Transverse colon (tissue), 4 donors: ENCODE results near the gene SLC52A3.
"Not testable (repeated sequence)": the region's sequence is repeated elsewhere in the genome, so short reads cannot be mapped to it uniquely, and the experiment has no call there.

ENCODE experiments used
- POLR2A ChIP-seq: fragments of 450-650 bp; IDR thresholded peaks from one replicate; pipeline ENCODE4 v1.6.1; 2016; ENCODE audit warnings: antibody characterized with exemption, mild to moderate bottlenecking, moderate library complexity
- POLR2AphosphoS5 ChIP-seq, 3 donors: sonication (generic); formaldehyde crosslinking; IDR thresholded peaks; one replicate each; pipeline ENCODE4 v1.6.1; 2016; ENCODE audit warnings: antibody characterized with exemption in 3 of 3
- TF ChIP-seq, protein P1 (sequence below), 5 experiments: fragments of 200-600 bp in 3 of 5; fragments of 450-650 bp in 2 of 5; sonication (generic) in 3 of 5; IDR thresholded peaks; 1 replicate in 2 of 5; 2 replicates in 3 of 5; pipeline ENCODE4 v1.5.1; 2016 to 2017; ENCODE audit warnings: antibody characterized with exemption in 5 of 5, inconsistent platforms in 3 of 5, mild to moderate bottlenecking in 2 of 5, moderate library complexity in 1 of 5

DNA sequence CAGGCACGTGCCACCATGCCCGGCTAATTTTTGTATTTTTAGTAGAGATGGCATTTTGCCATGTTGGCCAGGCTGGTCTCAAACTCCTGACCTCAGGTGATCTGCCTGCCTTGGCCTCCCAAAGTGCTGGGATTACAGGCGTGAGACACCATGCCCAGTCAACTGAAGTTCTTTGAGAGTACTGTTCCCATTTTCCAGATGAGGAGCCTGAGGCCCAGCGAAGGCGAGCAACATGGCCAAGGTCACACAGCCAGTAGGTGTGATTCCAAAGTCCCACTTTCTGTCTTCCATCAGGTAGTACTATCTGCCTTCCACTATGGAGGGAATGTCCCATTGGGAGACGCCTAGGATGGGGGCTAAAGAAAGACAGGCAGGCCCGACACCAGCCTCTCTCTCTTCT is 43.5 kb downstream of the SLC52A3 start:
- TF ChIP-seq, protein P1, sequence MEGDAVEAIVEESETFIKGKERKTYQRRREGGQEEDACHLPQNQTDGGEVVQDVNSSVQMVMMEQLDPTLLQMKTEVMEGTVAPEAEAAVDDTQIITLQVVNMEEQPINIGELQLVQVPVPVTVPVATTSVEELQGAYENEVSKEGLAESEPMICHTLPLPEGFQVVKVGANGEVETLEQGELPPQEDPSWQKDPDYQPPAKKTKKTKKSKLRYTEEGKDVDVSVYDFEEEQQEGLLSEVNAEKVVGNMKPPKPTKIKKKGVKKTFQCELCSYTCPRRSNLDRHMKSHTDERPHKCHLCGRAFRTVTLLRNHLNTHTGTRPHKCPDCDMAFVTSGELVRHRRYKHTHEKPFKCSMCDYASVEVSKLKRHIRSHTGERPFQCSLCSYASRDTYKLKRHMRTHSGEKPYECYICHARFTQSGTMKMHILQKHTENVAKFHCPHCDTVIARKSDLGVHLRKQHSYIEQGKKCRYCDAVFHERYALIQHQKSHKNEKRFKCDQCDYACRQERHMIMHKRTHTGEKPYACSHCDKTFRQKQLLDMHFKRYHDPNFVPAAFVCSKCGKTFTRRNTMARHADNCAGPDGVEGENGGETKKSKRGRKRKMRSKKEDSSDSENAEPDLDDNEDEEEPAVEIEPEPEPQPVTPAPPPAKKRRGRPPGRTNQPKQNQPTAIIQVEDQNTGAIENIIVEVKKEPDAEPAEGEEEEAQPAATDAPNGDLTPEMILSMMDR (IDR thresholded peaks at IDR 0.05): not testable (repeated sequence)
- not testable (repeated sequence) for TF ChIP-seq POLR2A; POLR2AphosphoS5 (IDR thresholded peaks at IDR 0.05)
